T-cell (primary cell): ENCODE data around the gene FADD. TPM values are rescaled to one million over a fixed set of nuclear protein-coding genes. Genes with fewer than 3 reads are reported as not detected.
A peak's percentile ranks its signal among the peaks of the same experiment; 100 is the strongest.

Experiments used
- ATAC-seq, 4 experiments: fragments of 200-7000 bp in 3 of 4; fragments of 150-1000 bp in 1 of 4; cut with Tn5 transposase; replicated peaks in 1 of 4; 1 replicate in 3 of 4; 2 replicates in 1 of 4; pipeline ENCODE4 v1.10.0; 2021; ENCODE audit warnings: moderate library complexity in 3 of 4, mild to moderate bottlenecking in 2 of 4, moderate number of reproducible peaks in 1 of 4
- CTCF ChIA-PET, 2 donors: fragments of 300-600 bp; sonication (Branson Sonifier 250); formaldehyde crosslinking; loops; one replicate each; lab custom pipeline; 2022; ENCODE audit warnings: antibody characterized with exemption in 2 of 2; lab: Charles Lee
- POLR2A ChIA-PET, 2 donors: fragments of 300-600 bp; sonication (Branson Sonifier 250); formaldehyde crosslinking; loops; one replicate each; lab custom pipeline; 2022; ENCODE audit warnings: antibody characterized with exemption in 2 of 2; lab: Charles Lee
- DNase-seq, 35 experiments: peaks; one replicate each; pipeline versions ENCODE4 v3.0.0 to v3.0.0-alpha.2; 2013 to 2023
- H3K27ac ChIP-seq: one replicate; pipeline ENCODE4 v1.5.1; 2013; ENCODE audit warnings: low read length
- H3K27me3 ChIP-seq, 2 experiments: replicated peaks in 1 of 2; 1 replicate in 1 of 2; 2 replicates in 1 of 2; pipeline versions ENCODE4 v1.6.1 to v1.7.0; 2013; ENCODE audit warnings: low read length in 1 of 2, mixed read lengths in 1 of 2; ENCODE audit not compliant: control insufficient read depth in 2 of 2, insufficient read depth in 2 of 2; ENCODE audit errors: extremely low read depth in 1 of 2
- H3K36me3 ChIP-seq, 2 donors: 1 replicate in 1 of 2; 2 replicates in 1 of 2; pipeline versions ENCODE4 v1.6.1 to v1.7.0; 2013; ENCODE audit warnings: low read length in 1 of 2; ENCODE audit not compliant: control insufficient read depth in 2 of 2, insufficient read depth in 1 of 2; ENCODE audit errors: extremely low read depth in 1 of 2
- H3K4me1 ChIP-seq, 2 experiments: 1 replicate in 1 of 2; 2 replicates in 1 of 2; pipeline versions ENCODE4 v1.6.1 to v1.7.0; 2013; ENCODE audit warnings: low read length in 2 of 2, mixed read lengths in 1 of 2; ENCODE audit not compliant: insufficient read depth in 2 of 2, control insufficient read depth in 1 of 2; ENCODE audit errors: extremely low read depth in 1 of 2
- H3K4me3 ChIP-seq, 2 donors: 1 replicate in 1 of 2; 2 replicates in 1 of 2; pipeline versions ENCODE4 v1.5.1 to v1.7.0; 2013; ENCODE audit warnings: mild to moderate bottlenecking in 2 of 2, low read length in 1 of 2, moderate library complexity in 1 of 2; ENCODE audit not compliant: control insufficient read depth in 1 of 2; ENCODE audit errors: extremely low read depth in 1 of 2
- H3K9me3 ChIP-seq: 2 replicates; pipeline ENCODE4 v1.7.0; 2013
- H3K27ac Mint-ChIP-seq, 2 donors: one replicate each; pipeline ENCODE4 v1.8.0; 2020 to 2021; ENCODE audit warnings: mild to moderate bottlenecking in 2 of 2, mixed read lengths in 2 of 2
- H3K27me3 Mint-ChIP-seq, 2 donors: one replicate each; pipeline ENCODE4 v1.8.0; 2021 to 2022; ENCODE audit warnings: mixed read lengths in 2 of 2
- H3K36me3 Mint-ChIP-seq: one replicate; pipeline ENCODE4 v1.8.0; 2021; ENCODE audit warnings: mixed read lengths
- H3K4me1 Mint-ChIP-seq, 3 donors: one replicate each; pipeline ENCODE4 v1.8.0; 2020 to 2022; ENCODE audit warnings: mixed read lengths in 3 of 3, mild to moderate bottlenecking in 1 of 3
- H3K4me3 Mint-ChIP-seq, 3 donors: one replicate each; pipeline ENCODE4 v1.8.0; 2020 to 2022; ENCODE audit warnings: mild to moderate bottlenecking in 3 of 3, mixed read lengths in 3 of 3, moderate library complexity in 3 of 3
- H3K9me3 Mint-ChIP-seq, 3 donors: one replicate each; pipeline ENCODE4 v1.8.0; 2020 to 2022; ENCODE audit warnings: mixed read lengths in 3 of 3
- WGBS: methylation state at CpG from one replicate; pipeline ENCODE4 v1.1.5; 2013; ENCODE audit warnings: missing lambda C conversion rate; ENCODE audit not compliant: insufficient coverage; 5-methylcytosine and 5-hydroxymethylcytosine counted together
- total RNA-seq, 35 experiments: library from RNA in 6 of 35; stranded (reverse) in 6 of 35; fragments of 120-200 nt in 1 of 35; gene quantifications; one replicate each; pipeline versions ENCODE4 v1.2.1 to v1.2.4 and lab custom pipeline; 2013 to 2026

Gene FADD
- total RNA-seq, 5 donors from 2014 or later (not counting 1 experiment from before 2014, with no cell fraction given) = 8.4 to 53.9 (median 50.8) TPM

DNA sequence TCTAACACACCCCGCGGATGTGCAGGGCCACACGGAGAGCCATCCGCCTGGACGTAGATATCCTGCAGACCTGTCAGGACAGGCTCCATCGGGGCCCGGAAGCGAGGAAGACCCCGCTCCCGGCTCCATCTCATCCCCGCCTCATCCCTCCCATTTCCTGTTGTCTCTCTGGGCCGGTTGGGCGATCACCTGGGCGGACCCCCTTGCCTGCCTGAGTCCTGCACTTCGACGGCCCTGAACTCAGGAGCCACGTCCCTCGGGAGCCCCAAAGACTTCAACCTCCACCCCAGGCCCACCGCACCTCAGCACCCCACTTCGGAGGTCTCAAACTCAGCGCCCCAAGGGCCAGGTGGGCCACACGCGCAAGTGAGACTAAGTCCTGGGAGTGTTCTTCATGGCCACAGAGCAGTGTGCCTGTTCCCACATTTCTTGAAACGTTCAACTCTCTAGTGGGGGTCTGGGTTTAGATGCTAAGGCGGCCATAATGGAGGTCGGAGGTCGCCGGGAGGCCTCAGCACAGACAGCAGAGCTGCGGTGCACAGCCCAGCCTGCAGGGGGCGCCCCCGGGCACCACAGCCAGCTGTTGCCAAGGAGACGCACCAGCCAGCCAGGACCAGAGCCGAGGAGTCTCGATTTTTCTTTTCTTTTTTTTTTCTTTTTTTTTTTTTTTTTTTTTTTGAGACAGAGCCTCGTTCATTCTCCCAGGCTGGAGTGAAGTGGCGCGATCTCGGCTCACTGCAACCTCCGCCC, 26.0 kb upstream of the FADD start:
- POLR2A ChIA-PET = no interaction called here
- Histone ChIP-seq H3K36me3 (no peaks in the 10 kb centered on the region), H3K27me3 (peaks cover 0 to 17% of the 10 kb centered on the region in 2 experiments), H3K27ac (no peak overlapping the region), H3K4me1 (no peaks in the 10 kb centered on the region), H3K4me3 (no peak overlapping the region), H3K9me3 (no peaks in the 10 kb centered on the region)
- CTCF ChIA-PET = no interaction called here
- DNase-seq (peak in 32 of 35 experiments; percentile 13 to 65 (median 40)), ATAC-seq (peak in 2 of 4 experiments; percentile 43 to 46)
- H3K4me1 Mint-ChIP-seq = peaks cover 0 to 6% (median 0%) of the 10 kb centered on the region in 3 donors
- H3K4me3 Mint-ChIP-seq = no peak overlapping the region
- 98% methylated on average over 15 of the region's 39 CpGs for WGBS
- H3K36me3 Mint-ChIP-seq = no peaks in the 10 kb centered on the region
- H3K27ac Mint-ChIP-seq = no peak overlapping the region
- H3K27me3 Mint-ChIP-seq = peaks cover 2 to 3% of the 10 kb centered on the region in 2 donors
- H3K9me3 Mint-ChIP-seq = no peaks in the 10 kb centered on the region

DNA sequence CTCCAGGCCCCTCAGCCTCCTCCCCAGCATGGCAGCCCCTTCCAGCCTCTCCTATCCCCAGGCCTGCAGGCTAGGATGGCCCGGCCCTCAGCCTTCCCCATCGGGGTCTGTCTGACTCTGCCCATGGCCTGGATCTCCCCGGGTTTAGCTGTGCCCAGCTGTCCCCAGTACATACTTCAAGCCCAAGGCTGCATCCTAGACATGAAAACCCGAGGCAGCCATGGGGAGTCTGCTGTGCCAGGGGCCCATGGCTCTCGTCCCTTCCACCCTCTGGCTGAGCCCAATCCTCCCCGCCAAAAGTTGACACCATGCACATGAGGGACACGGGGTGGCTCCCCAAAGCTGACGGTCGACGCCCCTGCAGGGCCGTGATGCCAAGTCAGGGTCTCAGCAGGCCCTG, 22.2 kb upstream of the FADD start:
- H3K36me3 ChIP-seq = no peaks in the 10 kb centered on the region
- Mint-ChIP-seq H3K9me3 (no peaks in the 10 kb centered on the region), H3K27ac (no peak overlapping the region), H3K36me3 (no peaks in the 10 kb centered on the region), H3K27me3 (peaks cover 1 to 12% of the 10 kb centered on the region in 2 donors), H3K4me1 (no peaks in the 10 kb centered on the region), H3K4me3 (no peak overlapping the region)
- POLR2A ChIA-PET = no interaction called here
- peaks cover 0 to 43% of the 10 kb centered on the region in 2 experiments for H3K27me3 ChIP-seq
- DNase-seq (no peak), ATAC-seq (no peak)
- H3K27ac ChIP-seq = no peak overlapping the region
- H3K9me3 ChIP-seq = no peaks in the 10 kb centered on the region
- CTCF ChIA-PET = no interaction called here
- H3K4me1 ChIP-seq = no peaks in the 10 kb centered on the region
- no peak overlapping the region for H3K4me3 ChIP-seq
- 85% methylated on average over 9 of the region's 11 CpGs for WGBS

DNA sequence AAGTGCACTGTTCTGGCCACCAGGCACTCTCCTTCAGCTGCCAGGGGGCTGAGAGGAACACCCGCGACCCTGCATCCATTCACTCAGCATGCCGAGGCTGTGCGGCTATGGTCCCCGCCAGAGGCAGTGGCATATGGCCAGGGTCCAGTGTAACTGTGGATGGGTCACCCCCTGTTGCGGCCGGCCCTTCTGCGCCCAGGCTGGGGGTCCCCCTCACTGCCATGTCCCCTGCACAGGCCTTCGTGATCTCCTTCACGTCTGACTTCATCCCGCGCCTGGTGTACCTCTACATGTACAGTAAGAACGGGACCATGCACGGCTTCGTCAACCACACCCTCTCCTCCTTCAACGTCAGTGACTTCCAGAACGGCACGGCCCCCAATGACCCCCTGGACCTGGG, 20.8 kb upstream of the FADD start:
- peaks cover 3 to 12% of the 10 kb centered on the region in 2 donors for H3K27me3 Mint-ChIP-seq
- no peaks in the 10 kb centered on the region for H3K36me3 Mint-ChIP-seq
- H3K4me1 Mint-ChIP-seq = no peaks in the 10 kb centered on the region
- Histone ChIP-seq H3K36me3 (no peaks in the 10 kb centered on the region), H3K4me3 (no peak overlapping the region), H3K27ac (no peak overlapping the region), H3K27me3 (peaks cover 0 to 50% of the 10 kb centered on the region in 2 experiments), H3K9me3 (no peaks in the 10 kb centered on the region), H3K4me1 (no peaks in the 10 kb centered on the region)
- H3K4me3 Mint-ChIP-seq = no peak overlapping the region
- DNase-seq (no peak), ATAC-seq (no peak)
- 88% methylated on average over 16 of the region's 18 CpGs for WGBS
- ChIA-PET CTCF (no interaction called here), POLR2A (no interaction called here)
- no peaks in the 10 kb centered on the region for H3K9me3 Mint-ChIP-seq
- no peak overlapping the region for H3K27ac Mint-ChIP-seq

GRCh38 chr11:70183032-70183431, 20.1 kb upstream of the FADD start:
- H3K9me3 Mint-ChIP-seq = no peaks in the 10 kb centered on the region
- H3K27me3 Mint-ChIP-seq = peaks cover 3 to 16% of the 10 kb centered on the region in 2 donors
- no peak overlapping the region for H3K27ac ChIP-seq
- ChIA-PET CTCF (no interaction called here), POLR2A (no interaction called here)
- peaks cover 0 to 51% of the 10 kb centered on the region in 2 experiments for H3K27me3 ChIP-seq
- H3K4me3 Mint-ChIP-seq = no peak overlapping the region
- no peaks in the 10 kb centered on the region for H3K4me1 Mint-ChIP-seq
- H3K4me1 ChIP-seq = no peaks in the 10 kb centered on the region
- no peaks in the 10 kb centered on the region for H3K9me3 ChIP-seq
- no peak overlapping the region for H3K4me3 ChIP-seq
- H3K36me3 ChIP-seq = no peaks in the 10 kb centered on the region
- H3K27ac Mint-ChIP-seq = no peak overlapping the region
- ATAC-seq = no peak
- no CpG with 5 or more reads among the region's 1 CpG for WGBS
- no peak for DNase-seq
- no peaks in the 10 kb centered on the region for H3K36me3 Mint-ChIP-seq

DNA sequence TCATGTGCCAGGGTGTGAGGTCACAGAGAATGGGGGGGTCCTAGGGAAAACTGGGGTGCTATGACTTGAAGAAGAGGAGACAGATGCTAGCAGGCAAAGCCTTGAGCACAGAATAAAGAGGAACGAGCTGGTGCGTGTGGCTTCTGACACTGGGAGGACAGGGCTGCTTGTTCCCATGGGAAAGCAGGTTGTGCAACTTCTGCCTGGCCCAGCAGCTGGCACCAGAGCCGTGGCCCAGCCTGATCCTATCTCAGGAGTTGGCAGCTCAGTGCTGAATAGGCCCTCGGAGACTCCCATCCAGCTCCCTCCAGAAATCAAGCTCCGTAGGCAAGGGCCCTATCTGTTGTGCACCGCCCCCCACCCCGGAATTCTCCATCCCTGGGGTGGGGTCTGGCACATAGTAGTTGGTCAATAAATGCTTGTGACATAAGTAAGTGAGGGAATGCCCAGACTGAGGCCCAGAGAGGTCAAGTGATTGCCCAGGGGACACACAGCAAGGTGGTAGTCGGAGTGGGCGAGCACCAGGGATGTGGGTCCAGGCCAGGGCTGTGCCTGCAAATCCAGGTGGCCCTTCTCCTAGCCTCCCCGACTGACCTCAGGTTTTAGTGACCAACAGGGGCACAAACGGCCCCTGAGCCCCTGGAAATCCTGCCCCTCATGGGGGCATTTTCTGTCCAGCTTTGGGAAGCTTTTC, 19.5 kb upstream of the FADD start:
- ChIA-PET CTCF (interaction anchor here in 1 of 2 donors (0.5 kb wide), 1 partner anchor 14 kb away, joined by 4 read pairs; no protein-coding TSS in a partner anchor), POLR2A (no interaction called here)
- WGBS = 53% methylated on average over 8 of the region's 11 CpGs
- no peak for DNase-seq
- Histone ChIP-seq H3K27ac (no peak overlapping the region), H3K9me3 (no peaks in the 10 kb centered on the region), H3K4me1 (no peaks in the 10 kb centered on the region), H3K27me3 (peaks cover 0 to 52% of the 10 kb centered on the region in 2 experiments), H3K4me3 (no peak overlapping the region), H3K36me3 (no peaks in the 10 kb centered on the region)
- H3K27me3 Mint-ChIP-seq = peaks cover 3 to 15% of the 10 kb centered on the region in 2 donors
- no peaks in the 10 kb centered on the region for H3K36me3 Mint-ChIP-seq
- no peaks in the 10 kb centered on the region for H3K9me3 Mint-ChIP-seq
- ATAC-seq = no peak
- no peak overlapping the region for H3K4me3 Mint-ChIP-seq
- H3K27ac Mint-ChIP-seq = no peak overlapping the region
- no peaks in the 10 kb centered on the region for H3K4me1 Mint-ChIP-seq

- Mint-ChIP-seq H3K27me3 (peaks cover 3 to 14% of the 10 kb centered on the region in 2 donors), H3K36me3 (no peaks in the 10 kb centered on the region), H3K27ac (no peak overlapping the region), H3K4me3 (no peak overlapping the region), H3K9me3 (no peaks in the 10 kb centered on the region), H3K4me1 (no peaks in the 10 kb centered on the region)
- Histone ChIP-seq H3K36me3 (no peaks in the 10 kb centered on the region), H3K4me3 (no peak overlapping the region), H3K27ac (no peak overlapping the region), H3K9me3 (no peaks in the 10 kb centered on the region), H3K4me1 (no peaks in the 10 kb centered on the region), H3K27me3 (peaks cover 0 to 51% of the 10 kb centered on the region in 2 experiments)
- ATAC-seq (no peak), DNase-seq (no peak)
- ChIA-PET POLR2A (no interaction called here), CTCF (interaction anchor here in 1 of 2 donors (0.5 kb wide), 1 partner anchor 13 kb away, joined by 4 read pairs; no protein-coding TSS in a partner anchor)
- WGBS = 76% methylated on average over 7 of the region's 9 CpGs
Measured at GRCh38 chr11:70184396-70184795, 18.7 kb upstream of the FADD start.
